VCaP (cell line): ENCODE data around the gene SLC17A9.

ENCODE experiments used
- H3K27ac ChIP-seq: fragments of 450-650 bp; 2 replicates; pipeline ENCODE4 v1.5.1; 2017
- TF ChIP-seq, protein P1 (sequence below): fragments of 450-650 bp; conservative IDR thresholded peaks from 2 replicates; pipeline ENCODE4 v1.5.1; 2017; ENCODE audit warnings: mild to moderate bottlenecking, moderate library complexity

The SLC17A9 gene

DNA sequence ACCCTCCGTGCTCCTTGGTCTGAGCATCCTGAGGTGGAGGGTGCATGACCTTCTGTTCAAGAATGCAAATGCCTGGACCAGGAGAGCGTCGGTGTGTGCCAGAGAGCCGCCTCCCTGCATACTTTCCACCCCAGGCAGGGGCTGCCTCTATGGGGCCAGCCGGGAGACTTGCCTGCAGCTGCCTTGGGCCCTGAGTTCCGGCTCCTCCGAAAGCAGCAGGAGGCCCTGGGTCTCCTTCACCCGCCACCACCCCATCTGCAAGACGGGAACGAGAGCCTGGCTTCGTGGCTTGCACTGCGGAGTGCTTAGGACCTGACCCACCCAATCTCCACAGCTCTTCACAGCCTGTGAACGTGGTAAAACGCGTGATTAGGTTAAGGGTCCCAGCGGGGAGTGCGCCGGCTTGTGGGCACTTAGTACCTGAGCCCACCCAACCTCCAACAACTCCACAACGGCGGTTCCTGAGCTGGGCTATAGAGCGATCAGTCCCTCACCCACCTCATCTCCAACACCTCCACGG is 37.9 kb downstream of the SLC17A9 start:
- TF ChIP-seq, protein P1, sequence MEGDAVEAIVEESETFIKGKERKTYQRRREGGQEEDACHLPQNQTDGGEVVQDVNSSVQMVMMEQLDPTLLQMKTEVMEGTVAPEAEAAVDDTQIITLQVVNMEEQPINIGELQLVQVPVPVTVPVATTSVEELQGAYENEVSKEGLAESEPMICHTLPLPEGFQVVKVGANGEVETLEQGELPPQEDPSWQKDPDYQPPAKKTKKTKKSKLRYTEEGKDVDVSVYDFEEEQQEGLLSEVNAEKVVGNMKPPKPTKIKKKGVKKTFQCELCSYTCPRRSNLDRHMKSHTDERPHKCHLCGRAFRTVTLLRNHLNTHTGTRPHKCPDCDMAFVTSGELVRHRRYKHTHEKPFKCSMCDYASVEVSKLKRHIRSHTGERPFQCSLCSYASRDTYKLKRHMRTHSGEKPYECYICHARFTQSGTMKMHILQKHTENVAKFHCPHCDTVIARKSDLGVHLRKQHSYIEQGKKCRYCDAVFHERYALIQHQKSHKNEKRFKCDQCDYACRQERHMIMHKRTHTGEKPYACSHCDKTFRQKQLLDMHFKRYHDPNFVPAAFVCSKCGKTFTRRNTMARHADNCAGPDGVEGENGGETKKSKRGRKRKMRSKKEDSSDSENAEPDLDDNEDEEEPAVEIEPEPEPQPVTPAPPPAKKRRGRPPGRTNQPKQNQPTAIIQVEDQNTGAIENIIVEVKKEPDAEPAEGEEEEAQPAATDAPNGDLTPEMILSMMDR: no peak
- H3K27ac ChIP-seq: no peak overlapping the region

- TF ChIP-seq, protein P1: no peak
- H3K27ac ChIP-seq: no peak overlapping the region
Observed at GRCh38 chr20:62991196-62991807, 38.8 kb downstream of the SLC17A9 start.

DNA sequence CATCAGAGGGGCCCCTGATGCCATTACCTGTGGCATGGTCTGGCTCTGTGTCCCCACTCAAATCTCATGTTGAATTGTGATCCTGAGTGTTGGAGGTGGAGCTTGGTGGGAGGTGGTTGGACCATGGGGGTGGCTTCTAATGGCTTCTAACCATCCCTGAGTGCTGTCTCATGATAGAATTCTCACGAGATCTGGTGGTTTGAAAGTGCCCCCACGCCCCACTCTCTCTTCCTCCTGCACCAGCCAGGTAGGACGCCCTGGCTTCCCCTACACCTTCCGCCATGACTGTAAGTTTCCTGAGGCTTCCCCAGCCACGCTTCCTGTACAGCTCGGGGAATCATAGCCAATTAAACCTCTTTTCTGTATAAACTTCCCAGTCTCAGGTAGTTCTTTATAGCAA is 39.4 kb downstream of the SLC17A9 start:
- TF ChIP-seq, protein P1: no peak
- no peak overlapping the region for H3K27ac ChIP-seq

GRCh38 chr20:62993856-62994494 is 41.5 kb downstream of the SLC17A9 start:
- TF ChIP-seq, protein P1: no peak
- no peak overlapping the region for H3K27ac ChIP-seq

DNA sequence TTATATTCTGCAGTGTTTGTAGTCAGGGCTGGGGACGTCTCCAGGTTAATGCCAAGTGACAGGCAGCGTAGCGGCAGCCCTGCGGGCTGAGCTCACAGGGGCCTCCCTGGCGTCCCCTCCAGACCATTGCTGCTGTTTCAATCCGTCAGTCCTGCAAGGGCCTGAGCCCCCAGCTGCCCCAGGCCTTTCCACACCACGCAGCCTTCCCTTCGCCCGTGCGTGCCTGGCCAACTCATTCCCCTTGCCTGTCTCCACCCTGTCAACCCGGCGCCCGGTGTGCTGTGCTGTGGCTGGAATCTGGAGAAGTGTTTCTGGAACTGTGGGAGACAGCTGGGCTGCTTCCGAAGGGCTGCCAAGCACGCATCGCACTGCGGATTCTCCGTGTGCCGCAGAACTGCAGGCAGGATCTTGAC is 42.4 kb downstream of the SLC17A9 start:
- H3K27ac ChIP-seq: no peak overlapping the region
- TF ChIP-seq, protein P1: no peak

GRCh38 chr20:62995481-62995880 is 43.0 kb downstream of the SLC17A9 start:
- TF ChIP-seq, protein P1: no peak
- no peak overlapping the region for H3K27ac ChIP-seq

DNA sequence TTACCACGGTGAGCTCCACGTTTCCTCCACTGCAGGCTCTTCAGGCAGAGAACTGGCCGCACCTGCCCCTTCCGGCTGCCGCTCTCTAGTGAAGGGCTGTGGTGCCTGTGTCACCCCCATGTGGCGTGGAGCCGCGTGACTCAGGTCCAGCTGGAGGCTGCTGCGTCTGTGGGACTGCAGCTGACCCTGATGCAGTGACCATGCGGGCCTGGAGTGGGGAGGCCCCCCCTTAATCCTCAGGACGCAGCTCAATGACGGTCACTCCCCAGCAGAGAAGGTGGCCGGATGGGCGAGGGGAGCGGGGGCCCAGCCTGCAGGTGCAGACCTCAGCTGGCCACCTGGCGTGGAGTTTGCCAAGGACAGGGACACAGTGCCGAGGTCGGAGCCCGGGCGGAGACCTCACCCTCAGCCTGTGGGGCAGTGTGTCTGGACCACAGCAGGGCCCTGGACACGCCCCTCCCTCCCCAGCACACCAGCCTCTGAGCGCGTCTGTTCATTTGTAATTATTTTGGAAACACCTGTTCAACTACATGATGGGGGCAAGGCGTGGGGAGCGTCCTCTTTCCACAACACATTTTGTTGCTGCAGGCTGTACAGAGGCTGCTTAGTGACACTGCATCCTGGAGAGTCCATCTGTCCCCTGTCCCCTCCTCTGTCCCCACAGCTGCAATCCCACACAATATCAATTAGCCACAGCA is 43.5 kb downstream of the SLC17A9 start:
- H3K27ac ChIP-seq: no peak overlapping the region
- TF ChIP-seq, protein P1: no peak
